Right lobe of liver (tissue), 6 donors: ENCODE data around the gene LDAH. TPM values are rescaled to one million over a fixed set of nuclear protein-coding genes. Genes with fewer than 3 reads are reported as not detected.

ENCODE experiments used
- ATAC-seq, 4 donors: fragments of 200-7000 bp; cut with Tn5 transposase; one replicate each; pipeline ENCODE4 v1.9.1; 2020; ENCODE audit warnings: mild to moderate bottlenecking in 4 of 4, moderate library complexity in 4 of 4
- DNase-seq, 3 donors: peaks; one replicate each; pipeline ENCODE4 v3.0.0-alpha.2; 2020
- H3K27ac ChIP-seq, 3 donors: fragments of 200-600 bp; one replicate each; pipeline ENCODE4 v1.8.0; 2022
- H3K27me3 ChIP-seq, 2 donors: fragments of 200-600 bp; one replicate each; pipeline ENCODE4 v1.8.0; 2022
- H3K36me3 ChIP-seq, 4 donors: fragments of 200-600 bp; sonication (generic) in 1 of 4; one replicate each; pipeline versions ENCODE4 v1.5.1 to v1.8.0; 2017 to 2022; ENCODE audit warnings: control low read depth in 1 of 4
- H3K4me1 ChIP-seq, 4 donors: fragments of 200-600 bp; sonication (generic) in 1 of 4; one replicate each; pipeline versions ENCODE4 v1.5.1 to v1.8.0; 2017 to 2022; ENCODE audit warnings: control low read depth in 1 of 4
- H3K4me3 ChIP-seq, 3 donors: fragments of 200-600 bp; one replicate each; pipeline ENCODE4 v1.8.0; 2022
- H3K9me3 ChIP-seq, 4 donors: fragments of 200-600 bp; sonication (generic) in 1 of 4; one replicate each; pipeline versions ENCODE4 v1.5.1 to v1.8.0; 2017 to 2022; ENCODE audit warnings: control low read depth in 1 of 4
- POLR2A ChIP-seq: fragments of 450-650 bp; IDR thresholded peaks from one replicate; pipeline ENCODE4 v1.6.1; 2017; ENCODE audit warnings: antibody characterized with exemption, mild to moderate bottlenecking
- WGBS: methylation state at CpG from one replicate; pipeline ENCODE4 v1.1.6; 2018; ENCODE audit warnings: low coverage, low lambda C conversion rate; ENCODE audit not compliant: insufficient coverage; ENCODE audit errors: missing lambda C conversion rate; 5-methylcytosine and 5-hydroxymethylcytosine counted together
- intact Hi-C, 2 donors: fragments of 100-400 bp; cut with DNase I; formaldehyde crosslinking; loops; one replicate each; pipeline versions ENCODE4 v1.11.2 to v1.14.1; 2022
- total RNA-seq, 6 experiments: library from RNA; depleted of rRNA in 2 of 6; stranded (reverse); fragments of >200 nt in 2 of 6; fragmentation: NEBNext Ultra II Directional in 3 of 6; extraction: Animal tissue kit (Norgen Biotek cat#: 25700) in 3 of 6; gene quantifications; one replicate each; pipeline versions ENCODE4 v1.1.0 to v1.2.4, GENCODE V29; 2016 to 2023
- TF ChIP-seq, protein P1 (sequence below), 4 donors: fragments of 200-600 bp in 3 of 4; fragments of 450-650 bp in 1 of 4; IDR thresholded peaks; one replicate each; pipeline versions ENCODE4 v1.5.1 to v1.8.0; 2016 to 2022; ENCODE audit warnings: antibody characterized with exemption in 4 of 4, mild to moderate bottlenecking in 2 of 4
- donor health status: DM: no; HTN: yes; CAD: no.
- donor health status: DM: no; HTN: no; CAD: no.
- donor health status: DM: no; HTN: no; CAD: no.
- donor health status: DM: no; HTN: yes; CAD: no.
- donor health status: DM: no; HTN: yes; CAD: no.

The LDAH gene
- total RNA-seq, 6 experiments from 2014 or later = 9.0 to 18.7 (median 14.1) TPM

DNA sequence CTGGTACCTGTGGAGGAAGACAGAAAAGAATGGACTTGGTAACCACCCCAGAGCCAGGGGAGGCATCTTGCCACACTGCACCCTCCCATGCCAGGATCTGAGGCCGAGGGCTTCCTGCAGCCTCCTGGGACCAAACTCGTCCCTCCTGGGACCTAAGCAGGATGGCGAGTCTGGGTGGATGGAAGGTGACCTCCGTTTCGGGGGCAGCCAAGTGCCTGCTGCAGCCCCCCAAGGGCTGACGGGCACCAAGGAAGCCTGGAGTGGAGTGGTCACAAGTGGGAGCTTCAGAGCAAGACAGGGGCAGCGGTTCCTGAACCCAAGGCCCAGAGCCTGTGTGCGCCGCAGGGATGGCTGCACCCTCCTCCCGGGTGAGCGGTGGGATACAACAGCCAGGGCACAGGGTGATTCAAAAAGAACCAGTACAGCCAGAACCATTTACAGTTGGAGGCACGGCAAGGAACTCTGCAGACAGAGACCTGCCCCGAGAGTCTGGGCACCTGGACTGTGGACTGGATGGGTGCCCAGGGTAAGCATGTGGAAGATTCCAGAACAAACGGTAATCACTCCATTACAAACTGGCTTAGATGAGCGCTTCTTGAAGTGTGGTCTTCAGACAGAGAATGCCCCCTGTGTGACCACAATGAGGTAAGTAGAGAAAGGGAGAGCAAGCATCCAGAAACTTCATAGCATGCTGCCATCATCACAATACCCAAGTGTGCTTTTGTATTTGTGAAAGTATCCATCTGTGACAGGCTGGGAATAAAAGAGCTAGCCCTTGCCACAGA, 184.1 kb downstream of the LDAH start:
- Histone ChIP-seq H3K36me3 (peaks cover 0 to 6% (median 0%) of the 10 kb centered on the region in 4 donors), H3K9me3 (no peaks in the 10 kb centered on the region), H3K27ac (no peak overlapping the region), H3K4me1 (peaks cover 0 to 35% (median 12%) of the 10 kb centered on the region in 4 donors), H3K4me3 (no peak overlapping the region), H3K27me3 (no peaks in the 10 kb centered on the region)
- TF ChIP-seq, protein P1, sequence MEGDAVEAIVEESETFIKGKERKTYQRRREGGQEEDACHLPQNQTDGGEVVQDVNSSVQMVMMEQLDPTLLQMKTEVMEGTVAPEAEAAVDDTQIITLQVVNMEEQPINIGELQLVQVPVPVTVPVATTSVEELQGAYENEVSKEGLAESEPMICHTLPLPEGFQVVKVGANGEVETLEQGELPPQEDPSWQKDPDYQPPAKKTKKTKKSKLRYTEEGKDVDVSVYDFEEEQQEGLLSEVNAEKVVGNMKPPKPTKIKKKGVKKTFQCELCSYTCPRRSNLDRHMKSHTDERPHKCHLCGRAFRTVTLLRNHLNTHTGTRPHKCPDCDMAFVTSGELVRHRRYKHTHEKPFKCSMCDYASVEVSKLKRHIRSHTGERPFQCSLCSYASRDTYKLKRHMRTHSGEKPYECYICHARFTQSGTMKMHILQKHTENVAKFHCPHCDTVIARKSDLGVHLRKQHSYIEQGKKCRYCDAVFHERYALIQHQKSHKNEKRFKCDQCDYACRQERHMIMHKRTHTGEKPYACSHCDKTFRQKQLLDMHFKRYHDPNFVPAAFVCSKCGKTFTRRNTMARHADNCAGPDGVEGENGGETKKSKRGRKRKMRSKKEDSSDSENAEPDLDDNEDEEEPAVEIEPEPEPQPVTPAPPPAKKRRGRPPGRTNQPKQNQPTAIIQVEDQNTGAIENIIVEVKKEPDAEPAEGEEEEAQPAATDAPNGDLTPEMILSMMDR (IDR thresholded peaks at IDR 0.05) = no peak
- TF ChIP-seq POLR2A = no peak
- 47% methylated on average over 3 of the region's 15 CpGs for WGBS
- DNase-seq (peak in 1 of 3 donors; percentile 41), ATAC-seq (no peak)
- intact Hi-C loops = no loop called here

DNA sequence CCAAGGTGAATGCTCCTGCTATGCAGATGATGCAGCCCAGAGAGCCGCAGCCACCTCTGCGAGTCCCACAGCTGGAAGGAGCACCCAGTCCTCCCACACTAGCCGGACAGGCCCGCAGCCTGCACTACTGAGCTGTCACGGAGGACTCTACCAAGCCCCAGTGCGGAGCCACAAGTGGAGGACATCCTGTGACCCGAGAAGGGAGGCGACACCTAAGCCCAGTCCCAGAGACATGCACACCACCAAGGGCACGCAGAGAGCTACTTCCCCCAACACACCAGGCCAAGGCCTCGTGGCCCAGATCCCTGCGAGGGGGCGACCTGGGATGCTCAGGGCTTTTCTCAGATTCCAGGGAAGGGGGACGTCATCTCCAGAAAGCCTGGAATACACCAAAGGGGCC, 184.9 kb downstream of the LDAH start:
- DNase-seq = peak in 1 of 3 donors; percentile 53

DNA sequence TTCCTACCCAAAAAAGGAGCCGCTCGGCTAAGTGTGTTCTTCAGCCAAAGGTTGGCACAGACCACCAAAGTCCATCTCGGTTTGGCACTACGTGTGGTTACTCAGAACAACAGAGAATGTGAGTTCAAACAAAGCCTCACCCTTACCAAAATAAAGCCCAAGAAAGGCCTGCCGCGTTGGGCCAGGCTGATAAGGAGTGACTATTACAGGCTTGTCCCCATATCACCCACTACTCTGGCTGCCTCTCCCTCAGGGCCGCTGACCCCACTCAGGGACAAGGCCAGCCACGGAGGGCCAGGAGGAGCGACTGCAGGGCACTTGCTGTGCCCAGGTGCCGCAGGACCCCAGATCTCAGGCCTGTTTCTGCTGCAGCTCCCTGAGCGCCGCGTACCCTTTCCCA, 185.8 kb downstream of the LDAH start:
- intact Hi-C loops = no loop called here
- peaks cover 0 to 39% (median 12%) of the 10 kb centered on the region in 4 donors for H3K4me1 ChIP-seq

More for the DNA sequence above, 184.9 kb downstream of the LDAH start:
- Histone ChIP-seq H3K27ac (no peak overlapping the region), H3K4me3 (no peak overlapping the region), H3K27me3 (no peaks in the 10 kb centered on the region), H3K9me3 (no peaks in the 10 kb centered on the region), H3K4me1 (peaks cover 0 to 39% (median 12%) of the 10 kb centered on the region in 4 donors), H3K36me3 (peaks cover 0 to 6% (median 0%) of the 10 kb centered on the region in 4 donors)
- no peak for ATAC-seq
- no CpG with 5 or more reads among the region's 13 CpGs for WGBS
- intact Hi-C loops = no loop called here
- TF ChIP-seq POLR2A = no peak
- TF ChIP-seq, protein P1 (IDR thresholded peaks at IDR 0.05) = no peak

DNA sequence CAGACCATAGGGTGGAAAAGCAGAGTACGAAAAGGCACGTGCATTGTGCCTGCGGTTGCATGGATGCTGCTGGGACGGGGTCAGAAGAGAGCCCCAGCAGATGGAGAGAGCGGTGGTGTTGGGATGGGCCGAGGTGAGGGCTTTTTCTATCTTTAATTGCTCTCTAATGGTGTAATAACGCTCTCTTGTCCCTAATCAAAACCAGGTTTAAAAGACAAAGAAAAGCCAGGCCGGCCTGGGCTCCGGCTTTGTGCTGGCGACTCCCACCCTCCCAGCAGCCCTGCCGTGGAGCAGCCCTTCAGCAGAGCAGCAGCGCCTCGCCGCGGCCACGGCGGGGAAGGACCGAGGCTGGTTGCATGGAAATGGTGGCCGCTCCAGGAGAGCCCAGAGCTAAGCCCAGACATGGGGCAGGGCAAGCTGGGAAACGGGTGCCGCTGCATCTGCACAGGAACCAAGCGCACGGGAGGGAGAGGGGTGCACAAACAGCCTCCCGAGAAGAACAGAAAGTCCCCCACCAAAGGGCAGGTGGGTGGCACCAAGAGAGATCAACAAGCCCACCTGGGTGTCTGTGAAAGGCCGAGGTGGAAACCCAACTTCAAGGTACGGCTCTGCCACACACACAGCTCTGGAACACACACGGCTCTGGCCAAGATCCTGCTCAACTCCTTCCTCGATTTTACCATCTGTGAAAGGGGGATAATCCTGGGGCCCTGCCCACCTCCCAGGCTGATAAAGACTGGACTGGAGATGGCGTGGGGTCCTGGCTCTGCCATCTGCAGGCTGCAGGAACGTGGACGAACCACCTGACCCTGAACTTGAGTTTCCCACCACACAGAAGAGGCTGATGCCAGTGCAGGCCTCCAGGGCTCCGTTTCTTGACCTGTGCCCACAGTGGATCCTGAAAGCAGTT, 187.0 kb downstream of the LDAH start:
- peak; percentile 87 to 92 (median 88) for ATAC-seq
- no peaks in the 10 kb centered on the region for H3K27me3 ChIP-seq
- WGBS = 46% methylated on average over 13 of the region's 32 CpGs
- H3K27ac ChIP-seq = peak overlapping the region; percentile 20 to 69 (median 66)
- no peak for TF ChIP-seq POLR2A
- TF ChIP-seq, protein P1 (IDR thresholded peaks at IDR 0.05) = peak; percentile 88 to 96 (median 94)
- no peak overlapping the region for H3K4me3 ChIP-seq
- H3K4me1 ChIP-seq = peaks cover 0 to 39% (median 12%) of the 10 kb centered on the region in 4 donors
- peak; percentile 86 to 88 (median 87) for DNase-seq
- no peaks in the 10 kb centered on the region for H3K36me3 ChIP-seq
- no peaks in the 10 kb centered on the region for H3K9me3 ChIP-seq
- intact Hi-C loops = no loop called here

More for the DNA sequence above, 185.8 kb downstream of the LDAH start:
- TF ChIP-seq, protein P1 (IDR thresholded peaks at IDR 0.05) = no peak
- TF ChIP-seq POLR2A = no peak
- H3K27me3 ChIP-seq = no peaks in the 10 kb centered on the region
- no peak overlapping the region for H3K4me3 ChIP-seq
- WGBS = 67% methylated on average over 8 of the region's 13 CpGs
- H3K36me3 ChIP-seq = peaks cover 0 to 6% (median 0%) of the 10 kb centered on the region in 4 donors
- ATAC-seq (peak; percentile 5 to 66 (median 46)), DNase-seq (peak in 1 of 3 donors; percentile 74)
- peak overlapping the region in 2 of 3 donors; percentile 66 to 69 for H3K27ac ChIP-seq
- H3K9me3 ChIP-seq = no peaks in the 10 kb centered on the region
